ENCODE data around the gene SCUBE1. TPM values are rescaled to one million over a fixed set of nuclear protein-coding genes. Genes with fewer than 3 reads are reported as not detected.

Gene SCUBE1
- total and polyA plus RNA-seq, 2 donors from 2014 or later: 2.3 to 7.1 TPM

DNA sequence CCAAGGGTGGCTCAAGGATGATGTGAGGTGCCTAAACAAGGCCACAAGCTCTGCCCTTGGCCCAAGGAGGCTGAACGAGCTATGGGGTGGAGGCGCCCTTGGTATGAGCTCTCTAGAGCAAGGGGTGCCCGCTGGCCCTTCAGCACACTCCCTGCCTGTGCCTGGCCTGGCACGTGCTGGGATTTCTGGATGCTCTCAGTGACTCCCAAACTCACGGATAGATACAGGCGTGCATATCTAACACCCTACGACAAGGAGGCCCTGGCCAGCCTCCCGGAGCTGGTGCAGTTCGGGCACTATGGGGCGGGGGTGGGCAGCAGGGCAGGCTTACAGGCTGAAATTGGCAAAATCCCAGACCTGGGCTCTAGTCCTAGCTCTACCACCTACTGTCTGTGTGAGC is 30.6 kb downstream of the SCUBE1 start:
- Histone ChIP-seq H3K9ac (ENCODE audit: low read length in 3 of 3) (no peak overlapping the region), H3K4me3 (ENCODE audit: low read length in 3 of 3) (no peak overlapping the region), H3K4me1 (ENCODE audit: control insufficient read depth in 2 of 3, insufficient read depth in 2 of 3, low read depth in 1 of 3, low read length in 3 of 3) (peaks cover 0 to 2% (median 0%) of the 10 kb centered on the region in 3 donors), H3K27me3 (ENCODE audit: control insufficient read depth, insufficient read depth, low read length) (no peaks in the 10 kb centered on the region), H3K36me3 (ENCODE audit: control insufficient read depth in 2 of 3, insufficient read depth in 3 of 3, low read length in 3 of 3) (no peaks in the 10 kb centered on the region), H3K27ac (ENCODE audit: low read depth in 2 of 2, low read length in 2 of 2) (no peak overlapping the region), H3K9me3 (ENCODE audit: control insufficient read depth in 2 of 3, insufficient read depth in 1 of 3, low read length in 3 of 3) (no peaks in the 10 kb centered on the region)
- no peak for FAIRE-seq
- TF ChIP-seq, protein P1, sequence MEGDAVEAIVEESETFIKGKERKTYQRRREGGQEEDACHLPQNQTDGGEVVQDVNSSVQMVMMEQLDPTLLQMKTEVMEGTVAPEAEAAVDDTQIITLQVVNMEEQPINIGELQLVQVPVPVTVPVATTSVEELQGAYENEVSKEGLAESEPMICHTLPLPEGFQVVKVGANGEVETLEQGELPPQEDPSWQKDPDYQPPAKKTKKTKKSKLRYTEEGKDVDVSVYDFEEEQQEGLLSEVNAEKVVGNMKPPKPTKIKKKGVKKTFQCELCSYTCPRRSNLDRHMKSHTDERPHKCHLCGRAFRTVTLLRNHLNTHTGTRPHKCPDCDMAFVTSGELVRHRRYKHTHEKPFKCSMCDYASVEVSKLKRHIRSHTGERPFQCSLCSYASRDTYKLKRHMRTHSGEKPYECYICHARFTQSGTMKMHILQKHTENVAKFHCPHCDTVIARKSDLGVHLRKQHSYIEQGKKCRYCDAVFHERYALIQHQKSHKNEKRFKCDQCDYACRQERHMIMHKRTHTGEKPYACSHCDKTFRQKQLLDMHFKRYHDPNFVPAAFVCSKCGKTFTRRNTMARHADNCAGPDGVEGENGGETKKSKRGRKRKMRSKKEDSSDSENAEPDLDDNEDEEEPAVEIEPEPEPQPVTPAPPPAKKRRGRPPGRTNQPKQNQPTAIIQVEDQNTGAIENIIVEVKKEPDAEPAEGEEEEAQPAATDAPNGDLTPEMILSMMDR (IDR thresholded peaks at IDR 0.05; ENCODE audit: borderline replicate concordance, extremely low read depth, insufficient read depth): no peak
- intact Hi-C loops (cut with DNase I): no loop called here
- no peak for DNase-seq

DNA sequence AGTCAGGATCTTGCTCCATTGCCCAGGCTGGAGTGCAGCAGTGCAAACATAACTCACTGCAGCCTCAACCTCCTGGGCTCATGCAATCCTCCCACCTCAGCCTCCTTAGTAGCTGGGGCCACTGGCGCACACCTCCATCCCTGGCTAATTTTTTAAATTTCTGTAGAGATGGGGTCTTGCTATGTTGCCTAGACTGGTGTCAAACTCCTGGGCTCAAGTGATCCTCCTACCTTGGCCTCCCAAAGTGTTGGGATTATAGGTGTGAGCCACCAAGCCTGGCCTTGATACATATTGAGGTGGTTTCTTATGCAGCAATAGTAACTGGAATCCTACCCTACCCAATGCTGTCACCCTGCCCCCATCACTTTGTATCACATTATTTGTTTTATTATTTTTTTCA is 32.4 kb downstream of the SCUBE1 start:
- Histone ChIP-seq H3K27ac (ENCODE audit: low read depth in 2 of 2, low read length in 2 of 2) (no peak overlapping the region), H3K27me3 (ENCODE audit: control insufficient read depth, insufficient read depth, low read length) (no peaks in the 10 kb centered on the region), H3K36me3 (ENCODE audit: control insufficient read depth in 2 of 3, insufficient read depth in 3 of 3, low read length in 3 of 3) (no peaks in the 10 kb centered on the region), H3K4me3 (ENCODE audit: low read length in 3 of 3) (no peak overlapping the region), H3K4me1 (ENCODE audit: control insufficient read depth in 2 of 3, insufficient read depth in 2 of 3, low read depth in 1 of 3, low read length in 3 of 3) (peaks cover 0 to 2% (median 0%) of the 10 kb centered on the region in 3 donors), H3K9ac (ENCODE audit: low read length in 3 of 3) (no peak overlapping the region), H3K9me3 (ENCODE audit: control insufficient read depth in 2 of 3, insufficient read depth in 1 of 3, low read length in 3 of 3) (no peaks in the 10 kb centered on the region)
- TF ChIP-seq, protein P1 (IDR thresholded peaks at IDR 0.05; ENCODE audit: borderline replicate concordance, extremely low read depth, insufficient read depth): no peak
- intact Hi-C loops (cut with DNase I): no loop called here
- FAIRE-seq (no peak), DNase-seq (no peak)

DNA sequence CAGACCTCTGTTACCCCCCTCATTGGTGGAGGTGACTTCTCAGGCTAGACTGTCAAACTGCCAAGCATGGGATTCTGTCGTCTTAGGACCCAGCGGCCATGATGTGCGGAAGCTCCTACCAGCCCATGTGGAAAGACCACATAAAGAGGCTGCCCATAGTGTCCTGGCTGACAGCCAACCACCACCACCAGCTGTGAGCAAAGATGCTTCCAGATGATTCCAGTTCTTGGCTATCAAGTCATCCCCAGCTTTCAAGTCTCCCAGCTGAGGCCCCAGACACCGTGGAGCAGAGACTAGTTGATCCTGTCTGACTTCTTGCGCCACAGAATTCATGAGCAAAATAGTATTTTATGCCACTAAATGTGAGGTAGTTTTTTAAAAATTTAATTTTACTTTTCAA is 32.9 kb downstream of the SCUBE1 start:
- Histone ChIP-seq H3K4me1 (ENCODE audit: control insufficient read depth in 2 of 3, insufficient read depth in 2 of 3, low read depth in 1 of 3, low read length in 3 of 3) (peaks cover 0 to 2% (median 0%) of the 10 kb centered on the region in 3 donors), H3K27me3 (ENCODE audit: control insufficient read depth, insufficient read depth, low read length) (no peaks in the 10 kb centered on the region), H3K27ac (ENCODE audit: low read depth in 2 of 2, low read length in 2 of 2) (no peak overlapping the region), H3K36me3 (ENCODE audit: control insufficient read depth in 2 of 3, insufficient read depth in 3 of 3, low read length in 3 of 3) (no peaks in the 10 kb centered on the region), H3K9me3 (ENCODE audit: control insufficient read depth in 2 of 3, insufficient read depth in 1 of 3, low read length in 3 of 3) (no peaks in the 10 kb centered on the region), H3K4me3 (ENCODE audit: low read length in 3 of 3) (no peak overlapping the region), H3K9ac (ENCODE audit: low read length in 3 of 3) (no peak overlapping the region)
- intact Hi-C loops (cut with DNase I): no loop called here
- TF ChIP-seq, protein P1 (IDR thresholded peaks at IDR 0.05; ENCODE audit: borderline replicate concordance, extremely low read depth, insufficient read depth): no peak
- DNase-seq (no peak), FAIRE-seq (no peak)

DNA sequence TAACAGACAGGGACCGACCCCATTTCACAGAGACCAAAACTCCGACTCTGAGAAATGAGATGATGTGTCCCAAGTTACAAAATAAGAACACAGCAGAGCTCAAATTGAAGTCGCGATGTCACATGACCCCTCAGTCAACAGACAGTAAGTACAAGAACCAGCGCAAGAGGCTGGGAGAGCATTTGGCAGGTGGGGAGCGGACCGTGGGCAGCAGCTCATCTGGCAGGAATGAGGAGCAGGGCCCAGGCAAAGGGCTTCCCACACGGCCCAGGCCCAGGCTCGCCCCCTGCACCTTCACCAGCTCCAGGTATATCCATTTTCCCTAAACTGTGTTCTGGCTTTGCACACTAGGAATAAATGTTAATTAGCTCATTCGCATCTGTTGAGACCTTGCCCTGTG is 34.3 kb downstream of the SCUBE1 start:
- TF ChIP-seq, protein P1 (IDR thresholded peaks at IDR 0.05; ENCODE audit: borderline replicate concordance, extremely low read depth, insufficient read depth): no peak
- Histone ChIP-seq H3K27me3 (ENCODE audit: control insufficient read depth, insufficient read depth, low read length) (no peaks in the 10 kb centered on the region), H3K4me1 (ENCODE audit: control insufficient read depth in 2 of 3, insufficient read depth in 2 of 3, low read depth in 1 of 3, low read length in 3 of 3) (peaks cover 0 to 2% (median 0%) of the 10 kb centered on the region in 3 donors), H3K9me3 (ENCODE audit: control insufficient read depth in 2 of 3, insufficient read depth in 1 of 3, low read length in 3 of 3) (no peaks in the 10 kb centered on the region), H3K9ac (ENCODE audit: low read length in 3 of 3) (no peak overlapping the region), H3K27ac (ENCODE audit: low read depth in 2 of 2, low read length in 2 of 2) (no peak overlapping the region), H3K36me3 (ENCODE audit: control insufficient read depth in 2 of 3, insufficient read depth in 3 of 3, low read length in 3 of 3) (no peaks in the 10 kb centered on the region), H3K4me3 (ENCODE audit: low read length in 3 of 3) (no peak overlapping the region)
- intact Hi-C loops (cut with DNase I): no loop called here
- DNase-seq: peak in 1 of 5 donors; percentile 26
- FAIRE-seq: no peak

Data from kidney (tissue), 14 donors.